Hindlimb muscle (tissue), 1 donor: ENCODE data around the gene TMED6. TPM values are rescaled to one million over a fixed set of nuclear protein-coding genes. Genes with fewer than 3 reads are reported as not detected.
"Not testable (repeated sequence)": the region's sequence is repeated elsewhere in the genome, so short reads cannot be mapped to it uniquely, and the experiment has no call there.

Source experiments
- DNase-seq: peaks from one replicate; pipeline ENCODE4 v3.0.0-alpha.2; 2013
- polyA plus RNA-seq: library from polyadenylated mRNA; unstranded; fragments of 120-200 nt; gene quantifications from one replicate; pipeline ENCODE4 v1.2.1, GENCODE V29; 2013; ENCODE audit not compliant: insufficient read length

Gene TMED6
- polyA plus RNA-seq, 1 donor, result 1.5 TPM

DNA sequence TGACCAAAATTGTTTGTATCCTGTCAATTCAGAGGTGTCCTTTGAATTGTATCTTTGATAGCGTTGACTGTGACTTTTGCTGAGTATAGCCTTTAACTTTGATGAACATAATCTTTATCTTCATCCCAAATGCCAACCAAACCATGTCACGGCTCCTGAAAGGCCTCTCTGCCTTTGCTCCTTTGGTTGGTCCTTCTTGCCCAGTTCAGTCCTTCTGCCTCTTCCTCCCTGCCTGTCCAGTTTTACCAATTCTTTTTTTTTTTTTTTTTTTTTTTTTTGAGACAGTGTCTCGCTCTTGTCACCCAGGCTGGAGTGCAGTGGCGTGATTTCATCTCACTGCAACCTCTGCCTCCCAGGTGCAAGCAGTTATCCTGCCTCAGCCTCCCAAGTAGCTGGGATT lies 53.3 kb downstream of the TMED6 start:
- no peak for DNase-seq

DNA sequence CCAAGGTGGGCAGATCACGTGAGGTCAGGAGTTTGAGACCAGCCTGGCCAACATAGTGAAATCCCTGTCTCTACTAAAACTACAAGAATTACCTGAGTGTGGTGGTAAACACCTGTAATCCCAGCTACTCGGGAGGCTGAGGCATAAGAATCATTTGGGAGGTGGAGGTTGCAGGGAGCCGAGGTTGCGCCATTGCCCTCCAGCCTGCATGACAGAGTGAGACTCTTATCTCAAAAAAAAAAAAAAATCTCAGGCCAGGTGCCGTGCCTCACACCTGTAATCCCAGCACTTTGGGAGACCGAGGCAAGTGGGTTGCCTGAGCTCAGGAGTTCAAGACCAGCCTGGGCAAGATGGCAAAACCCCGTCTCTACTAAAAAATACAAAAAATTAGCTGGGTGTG lies 54.8 kb downstream of the TMED6 start:
- not testable (repeated sequence) for DNase-seq

- no peak for DNase-seq
Observed at GRCh38 chr16:69294051-69294450, 57.5 kb downstream of the TMED6 start.

DNA sequence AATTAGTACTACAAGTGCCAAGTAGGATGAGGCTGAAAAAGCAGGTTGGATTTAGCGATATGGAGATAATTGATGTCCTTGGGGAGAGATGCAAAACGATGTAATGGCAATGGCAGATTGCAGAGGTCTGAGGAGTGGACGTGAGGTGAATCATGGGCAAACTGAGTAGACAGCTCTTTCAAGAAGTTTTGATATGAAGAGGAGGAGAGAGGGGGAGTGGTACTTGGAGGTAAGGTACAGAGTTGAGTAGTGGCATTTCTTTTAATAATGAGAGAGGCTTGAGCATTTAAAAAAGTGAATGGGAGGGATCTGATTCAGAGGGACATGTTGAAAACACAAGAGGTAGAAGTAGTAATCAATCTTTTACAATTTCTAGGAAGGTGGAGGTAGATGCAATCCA lies 58.2 kb downstream of the TMED6 start:
- no peak for DNase-seq

Other genes starting within 250 kb of the TMED6 start
- 2.6 TPM for gene HAS3, start 246.1 kb downstream of the TMED6 start, polyA plus RNA-seq
- gene CHTF8, start 219.2 kb downstream of the TMED6 start, polyA plus RNA-seq, result 66.4 TPM
- 37.2 TPM for gene UTP4, start 219.1 kb downstream of the TMED6 start, polyA plus RNA-seq
- gene SNTB2, start 164.6 kb downstream of the TMED6 start, polyA plus RNA-seq, result 13.9 TPM
- gene VPS4A, start 40.4 kb downstream of the TMED6 start, polyA plus RNA-seq, result 41.0 TPM
- 5.8 TPM for gene PDF, start 21.2 kb downstream of the TMED6 start, polyA plus RNA-seq
- gene COG8, start 12.2 kb downstream of the TMED6 start, polyA plus RNA-seq, result 27.1 TPM
- gene NIP7, start 12.0 kb downstream of the TMED6 start, polyA plus RNA-seq, result 16.7 TPM
- gene TERF2, start 34.2 kb upstream of the TMED6 start, polyA plus RNA-seq, result 36.1 TPM
- 66.5 TPM for gene CYB5B, start 72.8 kb upstream of the TMED6 start, polyA plus RNA-seq
- gene NFAT5, start 214.2 kb upstream of the TMED6 start, polyA plus RNA-seq, result 16.1 TPM